ENCODE data around the gene GCLM.

The GCLM gene

GRCh38 chr1:93846206-93846991 lies 62.8 kb downstream of the GCLM start:
- DNase-seq, result peak; percentile 84 to 85

- no peak for DNase-seq
These were observed 63.6 kb downstream of the GCLM start for GRCh38 chr1:93845538-93846205.

GRCh38 chr1:93844262-93845045 lies 64.8 kb downstream of the GCLM start:
- DNase-seq, result peak; percentile 60 to 78

GRCh38 chr1:93842750-93843500 lies 66.3 kb downstream of the GCLM start:
- DNase-seq, result no peak

- DNase-seq, result no peak
These were observed 67.5 kb downstream of the GCLM start for GRCh38 chr1:93841771-93842170.

GRCh38 chr1:93840956-93841482 lies 68.2 kb downstream of the GCLM start:
- no peak for DNase-seq

GRCh38 chr1:93839753-93840152 lies 69.5 kb downstream of the GCLM start:
- DNase-seq, result no peak

GRCh38 chr1:93839307-93839706 lies 69.9 kb downstream of the GCLM start:
- no peak for DNase-seq

GRCh38 chr1:93837961-93838360 lies 71.3 kb downstream of the GCLM start:
- DNase-seq, result no peak
